HUES64 (cell line): Measurements from ENCODE around the gene ZXDA.
"Not testable (repeated sequence)": the region's sequence is repeated elsewhere in the genome, so short reads cannot be mapped to it uniquely, and the experiment has no call there.

Experiments used
- H3K27ac ChIP-seq: 2 replicates; pipeline ENCODE4 v1.7.0; 2013; ENCODE audit warnings: low read depth, low read length, inconsistent platforms
- H3K27me3 ChIP-seq: 2 replicates; pipeline ENCODE4 v1.6.1; 2013; ENCODE audit warnings: mild to moderate bottlenecking, low read length; ENCODE audit not compliant: insufficient read depth
- H3K36me3 ChIP-seq: 2 replicates; pipeline ENCODE4 v1.6.1; 2013; ENCODE audit warnings: mild to moderate bottlenecking, low read length; ENCODE audit not compliant: insufficient read depth
- H3K4me1 ChIP-seq: 2 replicates; pipeline ENCODE4 v1.6.1; 2013; ENCODE audit warnings: mild to moderate bottlenecking, low read length, moderate library complexity; ENCODE audit not compliant: insufficient read depth
- H3K4me3 ChIP-seq: 2 replicates; pipeline ENCODE4 v1.5.1; 2013; ENCODE audit warnings: mild to moderate bottlenecking, low read length, moderate library complexity
- H3K9ac ChIP-seq: 2 replicates; pipeline ENCODE4 v1.6.1; 2013; ENCODE audit warnings: mild to moderate bottlenecking, low read depth, low read length
- H3K9me3 ChIP-seq: 2 replicates; pipeline ENCODE4 v1.6.1; 2013; ENCODE audit warnings: low read depth, low read length; ENCODE audit not compliant: insufficient read depth
- WGBS: fragments of 150-250, 120-280 bp; methylation state at CpG from one replicate; pipeline ENCODE4 v1.1.7; 2013; ENCODE audit warnings: missing lambda C conversion rate; 5-methylcytosine and 5-hydroxymethylcytosine counted together

ZXDA gene

GRCh38 chrX:57909595-57910286 lies 517 bp downstream of the ZXDA start:
- H3K27ac ChIP-seq, H3K4me1 ChIP-seq, H3K27me3 ChIP-seq, H3K9ac ChIP-seq, H3K36me3 ChIP-seq: not testable (repeated sequence)
- H3K9me3 ChIP-seq, result peaks cover 13% of the 10 kb centered on the region; the same call in 1 of the 2 replicates
- peak overlapping the region; percentile 34 for H3K4me3 ChIP-seq
- 93% methylated on average over 52 of the region's 72 CpGs for WGBS

- peak overlapping the region; percentile 34 for H3K4me3 ChIP-seq
- WGBS, result 93% methylated on average over 28 of the region's 28 CpGs
- H3K4me1 ChIP-seq, H3K36me3 ChIP-seq, H3K27me3 ChIP-seq, H3K9ac ChIP-seq, H3K27ac ChIP-seq: not testable (repeated sequence)
- peaks cover 14% of the 10 kb centered on the region; the same call in 1 of the 2 replicates for H3K9me3 ChIP-seq
Measured at GRCh38 chrX:57908972-57909594, 1.2 kb downstream of the ZXDA start.

GRCh38 chrX:57906790-57907189 lies 3.5 kb downstream of the ZXDA start:
- peaks cover 13% of the 10 kb centered on the region; the same call in 1 of the 2 replicates for H3K9me3 ChIP-seq
- H3K27me3 ChIP-seq, result no peaks in the 10 kb centered on the region
- 50% methylated on average over 1 of the region's 1 CpG for WGBS
- no peak overlapping the region for H3K9ac ChIP-seq
- H3K27ac ChIP-seq, result no peak overlapping the region
- no peak overlapping the region for H3K4me3 ChIP-seq
- H3K4me1 ChIP-seq, result no peaks in the 10 kb centered on the region
- H3K36me3 ChIP-seq, result no peaks in the 10 kb centered on the region

- Histone ChIP-seq H3K4me1 (no peaks in the 10 kb centered on the region), H3K27ac (no peak overlapping the region), H3K27me3 (no peaks in the 10 kb centered on the region), H3K9ac (no peak overlapping the region), H3K9me3 (peaks cover 17% of the 10 kb centered on the region; the same call in 1 of the 2 replicates), H3K4me3 (no peak overlapping the region), H3K36me3 (no peaks in the 10 kb centered on the region)
- WGBS, result no CpG with 5 or more reads among the region's 2 CpGs
Measured at GRCh38 chrX:57905141-57905540, 5.1 kb downstream of the ZXDA start.

DNA sequence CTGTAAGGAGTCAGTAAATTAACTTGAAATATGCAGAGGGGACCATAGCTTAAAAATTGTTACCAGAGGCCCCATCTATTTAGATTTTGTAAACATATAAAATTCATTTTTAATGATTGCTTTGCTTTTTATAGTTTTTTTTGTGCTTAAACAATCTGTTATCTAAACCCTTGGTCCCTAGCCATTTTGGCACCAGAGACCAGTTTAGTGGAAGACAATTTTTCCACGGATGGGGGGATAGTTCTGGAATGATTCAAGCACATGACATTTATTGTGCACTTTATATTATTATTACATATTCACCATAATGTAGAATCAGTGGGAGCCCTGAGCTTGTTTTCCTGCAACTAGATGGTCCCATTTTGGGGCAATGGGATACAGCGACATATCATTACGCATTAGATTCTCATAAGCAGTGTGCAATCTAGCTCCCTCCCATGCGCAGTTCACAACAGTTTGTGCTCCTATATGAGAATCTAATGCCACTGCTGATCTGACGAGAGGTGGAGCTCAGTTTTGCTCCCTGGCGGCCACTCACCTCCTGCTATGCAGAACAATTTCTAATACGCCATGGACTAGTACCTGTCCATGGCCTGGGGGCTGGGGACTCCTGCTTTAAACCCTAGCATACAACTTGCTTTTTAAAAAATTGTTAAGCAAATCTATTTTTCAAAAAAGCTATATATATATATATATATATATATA lies 5.9 kb downstream of the ZXDA start:
- H3K9ac ChIP-seq, result no peak overlapping the region
- no peak overlapping the region for H3K4me3 ChIP-seq
- no peaks in the 10 kb centered on the region for H3K36me3 ChIP-seq
- H3K27me3 ChIP-seq, result no peaks in the 10 kb centered on the region
- H3K9me3 ChIP-seq, result peaks cover 20% of the 10 kb centered on the region; the same call in 1 of the 2 replicates
- WGBS, result 90% methylated on average over 6 of the region's 7 CpGs
- no peaks in the 10 kb centered on the region for H3K4me1 ChIP-seq
- no peak overlapping the region for H3K27ac ChIP-seq

- peaks cover 24% of the 10 kb centered on the region; the same call in 1 of the 2 replicates for H3K9me3 ChIP-seq
- no peak overlapping the region for H3K4me3 ChIP-seq
- H3K36me3 ChIP-seq, result no peaks in the 10 kb centered on the region
- H3K27ac ChIP-seq, result no peak overlapping the region
- no peaks in the 10 kb centered on the region for H3K27me3 ChIP-seq
- no peaks in the 10 kb centered on the region for H3K4me1 ChIP-seq
- no peak overlapping the region for H3K9ac ChIP-seq
- WGBS, result no CpG with 5 or more reads among the region's 2 CpGs
Measured at GRCh38 chrX:57902633-57903032, 7.6 kb downstream of the ZXDA start.

GRCh38 chrX:57901466-57901865 lies 8.8 kb downstream of the ZXDA start:
- peaks cover 29% of the 10 kb centered on the region; the same call in 1 of the 2 replicates for H3K9me3 ChIP-seq

GRCh38 chrX:57900975-57901374 lies 9.3 kb downstream of the ZXDA start:
- Histone ChIP-seq H3K9ac (no peak overlapping the region), H3K4me3 (no peak overlapping the region), H3K9me3 (0 out of 2 replicates have a peak, but pooled peaks cover 32% of the 10 kb centered on the region), H3K36me3 (no peaks in the 10 kb centered on the region), H3K27me3 (no peaks in the 10 kb centered on the region), H3K4me1 (no peaks in the 10 kb centered on the region), H3K27ac (no peak overlapping the region)
- 88% methylated on average over 3 of the region's 4 CpGs for WGBS

More at GRCh38 chrX:57901466-57901865, 8.8 kb downstream of the ZXDA start:
- Histone ChIP-seq H3K36me3 (no peaks in the 10 kb centered on the region), H3K4me3 (no peak overlapping the region), H3K27me3 (no peaks in the 10 kb centered on the region), H3K4me1 (no peaks in the 10 kb centered on the region), H3K9ac (no peak overlapping the region), H3K27ac (no peak overlapping the region)
- WGBS, result 67% methylated on average over 1 of the region's 1 CpG

- H3K4me3 ChIP-seq, result no peak overlapping the region
- H3K27me3 ChIP-seq, result no peaks in the 10 kb centered on the region
- H3K9ac ChIP-seq, result no peak overlapping the region
- H3K27ac ChIP-seq, result no peak overlapping the region
- H3K36me3 ChIP-seq, result no peaks in the 10 kb centered on the region
- H3K4me1 ChIP-seq, result no peaks in the 10 kb centered on the region
- peaks cover 32% of the 10 kb centered on the region; the same call in 1 of the 2 replicates for H3K9me3 ChIP-seq
Measured at GRCh38 chrX:57899906-57900305, 10.4 kb downstream of the ZXDA start.

DNA sequence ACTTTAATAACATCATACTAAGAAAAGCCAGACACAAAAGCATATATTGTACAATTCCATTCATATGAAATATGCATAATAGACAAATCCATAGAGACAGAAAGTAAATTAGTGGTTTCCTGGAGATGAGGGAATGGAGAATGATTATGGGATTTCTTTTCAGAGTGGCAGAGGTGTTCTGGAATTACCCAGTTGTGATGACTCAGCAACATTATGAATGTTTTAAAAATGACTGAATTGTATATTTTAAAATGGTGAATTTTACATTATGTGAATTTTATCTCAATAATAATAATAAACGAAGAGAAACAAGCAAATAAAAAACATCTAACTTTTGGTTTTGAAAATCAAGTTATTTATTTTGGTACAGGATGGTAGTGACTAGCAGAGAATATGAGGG lies 11.2 kb downstream of the ZXDA start:
- no peaks in the 10 kb centered on the region for H3K4me1 ChIP-seq
- H3K27ac ChIP-seq, result no peak overlapping the region
- H3K4me3 ChIP-seq, result no peak overlapping the region
- peaks cover 29% of the 10 kb centered on the region for H3K9me3 ChIP-seq
- H3K27me3 ChIP-seq, result no peaks in the 10 kb centered on the region
- no CpG with 5 or more reads among the region's 1 CpG for WGBS
- no peak overlapping the region for H3K9ac ChIP-seq
- H3K36me3 ChIP-seq, result no peaks in the 10 kb centered on the region

DNA sequence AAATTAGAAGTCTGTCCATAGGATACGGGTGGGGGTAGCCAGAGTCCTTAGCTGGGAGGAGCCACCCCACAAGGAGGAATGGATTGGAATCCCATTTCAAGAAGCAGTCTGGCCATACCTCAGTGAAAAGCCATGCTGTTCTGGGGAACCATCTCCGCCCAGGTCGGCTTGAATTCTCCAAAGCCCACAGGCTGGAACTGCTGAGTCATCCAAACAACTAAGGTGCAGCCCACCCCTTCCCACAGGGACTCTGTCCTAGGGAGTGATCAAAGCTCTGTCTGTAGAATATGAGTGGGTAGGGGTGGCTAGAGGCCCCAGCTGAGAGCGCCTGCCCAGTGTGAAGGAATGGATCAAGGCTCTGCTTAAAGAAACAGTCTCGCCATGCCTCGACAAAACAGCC lies 38.8 kb downstream of the ZXDA start:
- no peaks in the 10 kb centered on the region for H3K27me3 ChIP-seq
- no peaks in the 10 kb centered on the region for H3K4me1 ChIP-seq
- no peaks in the 10 kb centered on the region for H3K36me3 ChIP-seq
- no peak overlapping the region for H3K4me3 ChIP-seq
- H3K27ac ChIP-seq, result no peak overlapping the region
- H3K9ac ChIP-seq, result no peak overlapping the region
- WGBS, result 87% methylated on average over 6 of the region's 6 CpGs
- peaks cover 57% of the 10 kb centered on the region for H3K9me3 ChIP-seq
